HG03565 (cell line): ENCODE data around the gene CST11.
A peak's percentile ranks its signal among the peaks of the same experiment; 100 is the strongest.

ENCODE experiments used
- ATAC-seq: cut with Tn5 transposase; IDR thresholded peaks from one replicate; pipeline ENCODE4 v1.9.1; 2021; ENCODE audit warnings: mild to moderate bottlenecking, moderate library complexity; ENCODE audit not compliant: unreplicated experiment

Gene CST11

GRCh38 chr20:23420943-23421931 lies 31.4 kb downstream of the CST11 start, which contains the start of gene NAPB:
NAPB (minus strand) TSS chr20:23421488; CDS start chr20:23421402, 86 bp downstream.
- peak; percentile 94 for ATAC-seq

- no peak for ATAC-seq
These were observed 32.4 kb downstream of the CST11 start for GRCh38 chr20:23419995-23420901.

DNA sequence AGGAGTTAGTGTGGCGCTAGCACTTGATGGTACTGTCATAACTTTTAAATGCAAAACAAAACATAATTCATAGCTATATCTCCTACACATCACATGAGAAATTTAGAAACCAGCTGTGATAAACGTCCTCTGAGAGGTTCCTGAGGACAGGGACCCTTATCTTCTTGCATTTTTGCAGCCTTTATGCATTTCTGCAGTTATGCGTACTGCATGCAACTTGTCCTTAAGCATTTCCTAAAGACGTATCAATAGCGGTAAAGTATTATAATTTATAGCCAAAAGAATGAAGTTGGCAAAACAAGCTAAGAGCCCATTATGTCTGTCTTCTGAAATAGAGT lies 33.0 kb downstream of the CST11 start:
- no peak for ATAC-seq

- no peak for ATAC-seq
These were observed 34.8 kb downstream of the CST11 start for GRCh38 chr20:23417861-23418260.

- no peak for ATAC-seq
These were observed 36.6 kb downstream of the CST11 start for GRCh38 chr20:23415959-23416583.

DNA sequence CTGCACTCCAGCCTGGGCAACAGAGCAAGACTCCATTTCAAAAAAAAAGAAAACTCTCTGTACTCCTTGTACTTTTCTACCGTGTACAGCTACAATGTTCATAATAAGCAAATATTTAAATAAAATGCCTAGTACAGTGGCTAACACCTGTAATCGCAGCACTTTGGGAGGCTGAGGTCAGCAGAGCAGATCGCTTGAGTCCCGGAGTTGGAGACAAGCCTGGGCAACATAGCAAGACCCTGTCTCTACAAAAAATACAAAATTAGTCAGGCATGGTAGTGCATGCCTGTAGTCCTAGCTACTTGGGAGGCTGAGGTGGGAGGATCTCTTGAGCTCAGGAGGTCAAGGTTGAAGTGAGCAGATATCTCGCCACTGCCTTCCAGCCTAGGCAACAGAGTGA lies 37.1 kb downstream of the CST11 start:
- ATAC-seq = no peak

- ATAC-seq = no peak
These were observed 38.0 kb downstream of the CST11 start for GRCh38 chr20:23414526-23415188.

- ATAC-seq = no peak
These were observed 38.7 kb downstream of the CST11 start for GRCh38 chr20:23413862-23414422.

- ATAC-seq = no peak
These were observed 40.6 kb downstream of the CST11 start for GRCh38 chr20:23412026-23412425.

GRCh38 chr20:23410916-23411695 lies 41.6 kb downstream of the CST11 start:
- no peak for ATAC-seq

DNA sequence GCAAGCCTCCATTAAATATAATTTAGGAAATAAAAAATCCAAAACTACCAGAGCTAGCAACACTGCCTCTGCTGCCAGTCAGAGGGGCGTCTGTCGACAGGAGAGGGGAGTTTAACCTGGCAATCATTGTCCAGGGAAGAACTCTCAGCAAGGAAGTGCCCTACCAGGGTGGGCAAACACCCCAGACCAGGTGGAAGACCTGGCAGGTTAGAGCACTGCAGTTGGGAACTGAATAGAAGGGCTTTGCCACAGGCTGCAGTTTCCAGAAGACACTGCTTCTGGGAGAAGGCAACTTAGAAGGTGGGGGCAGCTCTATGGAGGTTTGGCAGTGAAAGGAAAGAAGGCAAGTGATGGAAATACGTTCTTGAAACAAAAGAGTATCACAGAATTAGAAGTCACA lies 42.9 kb downstream of the CST11 start:
- no peak for ATAC-seq

DNA sequence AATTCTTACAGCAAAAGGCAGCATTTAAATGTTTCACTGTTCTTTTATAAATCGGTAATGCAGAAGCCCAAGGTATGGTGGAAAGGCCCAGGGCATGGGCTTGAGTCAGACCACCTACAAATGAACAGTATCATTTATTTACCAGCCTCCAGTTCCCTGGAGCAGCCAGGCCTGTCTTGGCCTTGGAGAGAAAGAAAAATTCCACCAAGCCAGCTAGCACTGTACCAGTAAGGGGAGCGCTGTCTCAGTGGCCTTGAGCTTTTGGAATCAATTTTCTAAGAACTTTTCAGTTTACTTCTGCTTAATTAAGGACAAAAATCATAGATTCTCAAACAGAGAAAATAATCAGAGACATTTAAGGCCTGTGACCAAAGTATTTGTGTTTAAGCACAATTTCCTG lies 43.7 kb downstream of the CST11 start:
- ATAC-seq = no peak

GRCh38 chr20:23407781-23408464 lies 44.8 kb downstream of the CST11 start:
- ATAC-seq = peak; percentile 75

- no peak for ATAC-seq
These were observed 45.8 kb downstream of the CST11 start for GRCh38 chr20:23406880-23407279.

DNA sequence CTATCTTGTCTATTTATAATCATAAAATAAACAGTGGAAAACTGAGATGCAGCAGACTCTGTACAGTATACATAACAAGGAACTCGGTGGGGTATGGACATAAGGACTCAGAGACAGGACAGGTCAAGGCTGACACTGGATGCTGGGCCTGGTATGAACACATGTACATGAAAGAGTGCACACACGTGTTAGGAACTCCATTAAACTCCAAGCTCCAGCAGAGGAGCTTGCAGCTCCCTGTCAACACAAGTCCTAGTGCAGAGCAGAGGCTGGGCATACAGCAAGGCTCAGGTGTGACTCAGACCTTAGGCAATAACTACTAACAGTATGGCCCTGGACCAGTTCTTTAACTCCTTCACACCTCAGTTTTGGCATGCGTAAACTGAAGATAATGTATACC lies 48.5 kb downstream of the CST11 start:
- no peak for ATAC-seq

DNA sequence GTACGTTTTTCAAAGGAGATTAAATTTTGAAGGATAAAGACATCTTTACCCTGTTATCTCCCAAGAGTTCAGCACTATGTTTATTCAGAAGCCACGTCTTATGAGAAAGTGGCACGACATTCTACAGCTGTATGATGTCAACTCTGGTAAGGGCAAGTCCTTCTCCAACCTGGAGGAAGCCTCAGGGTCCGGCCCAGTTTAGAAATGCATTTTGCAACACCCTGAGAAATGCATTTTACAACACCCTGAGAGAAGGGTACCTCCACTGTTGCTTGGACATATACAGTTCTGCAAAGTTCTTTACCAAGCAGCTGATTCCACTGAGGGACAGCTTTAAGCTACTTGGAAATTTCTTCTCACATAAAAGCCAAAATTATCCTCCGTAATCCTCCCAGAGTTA lies 48.9 kb downstream of the CST11 start:
- no peak for ATAC-seq

DNA sequence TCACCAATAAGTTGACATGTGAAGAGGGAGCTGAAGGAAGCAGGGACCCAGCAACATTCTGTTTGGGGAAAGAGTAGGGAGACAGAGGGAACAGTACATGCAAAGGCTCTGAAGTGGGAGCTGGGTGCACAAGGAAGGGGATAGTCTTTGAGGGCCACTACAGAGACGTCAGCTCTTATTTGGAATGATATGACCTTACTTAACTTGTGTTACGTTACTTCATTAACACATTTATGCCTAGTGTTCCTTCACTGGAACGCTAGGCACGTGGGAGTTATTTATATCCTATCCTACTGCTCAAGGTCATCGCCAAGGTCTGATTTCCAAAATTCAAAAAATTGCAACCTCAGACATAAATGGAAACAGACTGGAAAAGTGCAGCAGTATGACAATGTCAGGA lies 51.6 kb downstream of the CST11 start:
- no peak for ATAC-seq
